BE2C (cell line): ENCODE results near the gene SGCG.
"Not testable (repeated sequence)": the region's sequence is repeated elsewhere in the genome, so short reads cannot be mapped to it uniquely, and the experiment has no call there.

Experiments
- DNase-seq: peaks from one replicate; pipeline ENCODE4 v3.0.0-alpha.2; 2020
- H3K27me3 ChIP-seq: fragments of 250-450 bp; sonication (Bioruptor Pico); 2 replicates; pipeline ENCODE4 v1.5.1; 2020; ENCODE audit warnings: mild to moderate bottlenecking
- H3K36me3 ChIP-seq: fragments of 250-450 bp; sonication (Bioruptor Pico); 2 replicates; pipeline ENCODE4 v1.5.1; 2020; ENCODE audit warnings: mild to moderate bottlenecking
- H3K4me1 ChIP-seq: fragments of 250-450 bp; sonication (Bioruptor Pico); 2 replicates; pipeline ENCODE4 v1.5.1; 2020
- H3K4me3 ChIP-seq: 2 replicates; pipeline ENCODE4 v1.5.1; 2011; ENCODE audit warnings: low read depth, low read length
- H3K9me3 ChIP-seq: fragments of 250-450 bp; sonication (Bioruptor Pico); 2 replicates; pipeline ENCODE4 v1.5.1; 2020
- CTCF ChIP-seq: IDR thresholded peaks from 2 replicates; pipeline ENCODE4 v1.5.1; 2012; ENCODE audit warnings: mild to moderate bottlenecking, low read depth, low read length

Gene SGCG

DNA sequence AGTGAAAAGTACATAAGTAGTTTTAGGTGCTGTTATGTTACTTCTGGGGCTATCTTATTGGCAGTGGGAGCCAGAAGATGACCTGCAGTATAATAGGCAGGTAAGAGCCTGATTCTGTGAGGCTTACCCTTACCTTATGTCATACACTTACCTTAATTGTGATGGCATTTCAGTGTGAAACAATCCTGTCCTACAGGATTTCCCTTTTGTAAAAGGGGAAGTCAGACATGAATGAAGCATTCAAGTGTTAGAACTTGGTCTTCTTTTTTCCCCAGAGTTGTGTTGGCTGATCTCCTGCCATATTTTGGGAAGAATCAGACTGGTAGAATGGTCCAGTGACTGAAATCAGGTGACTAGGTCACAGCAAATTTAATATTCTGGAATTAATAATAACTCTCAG is 55.2 kb downstream of the SGCG start:
- Histone ChIP-seq H3K4me3 (no peak overlapping the region), H3K27me3 (no peaks in the 10 kb centered on the region; the same call in 1 of the 2 replicates), H3K9me3 (no peaks in the 10 kb centered on the region), H3K36me3 (no peaks in the 10 kb centered on the region), H3K4me1 (no peaks in the 10 kb centered on the region)
- TF ChIP-seq CTCF, result no peak
- no peak for DNase-seq

GRCh38 chr13:23243066-23243465 is 62.3 kb downstream of the SGCG start:
- Histone ChIP-seq H3K27me3 (no peaks in the 10 kb centered on the region), H3K4me3 (no peak overlapping the region), H3K36me3 (no peaks in the 10 kb centered on the region), H3K9me3 (no peaks in the 10 kb centered on the region), H3K4me1 (no peaks in the 10 kb centered on the region)
- no peak for DNase-seq
- no peak for TF ChIP-seq CTCF

DNA sequence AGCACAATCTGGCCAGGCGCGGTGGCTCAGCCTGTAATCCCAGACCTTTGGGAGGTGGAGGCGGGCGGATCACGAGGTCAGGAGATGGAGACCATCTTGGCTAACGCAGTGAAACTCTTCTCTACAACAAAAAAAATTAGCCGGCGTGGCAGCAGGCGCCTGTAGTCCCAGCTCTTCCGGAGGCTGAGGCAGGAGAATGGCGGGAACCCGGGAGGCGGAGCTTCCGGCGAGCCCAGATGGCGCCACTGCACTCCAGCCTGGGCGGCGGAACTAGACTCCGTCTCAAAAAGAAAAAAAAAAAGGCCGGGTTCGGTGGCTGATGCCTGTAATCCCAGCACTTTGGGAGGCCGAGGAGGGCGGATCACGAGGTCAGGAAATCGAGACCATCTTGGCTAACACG is 67.6 kb downstream of the SGCG start:
- DNase-seq, H3K9me3 ChIP-seq, H3K4me1 ChIP-seq, H3K27me3 ChIP-seq, H3K4me3 ChIP-seq, H3K36me3 ChIP-seq: not testable (repeated sequence)

GRCh38 chr13:23254506-23254905 is 73.7 kb downstream of the SGCG start:
- H3K9me3 ChIP-seq, result no peaks in the 10 kb centered on the region
- no peaks in the 10 kb centered on the region for H3K36me3 ChIP-seq
- no peak overlapping the region for H3K4me3 ChIP-seq
- no peak for DNase-seq
- no peaks in the 10 kb centered on the region for H3K27me3 ChIP-seq
- H3K4me1 ChIP-seq, result no peaks in the 10 kb centered on the region
- no peak for TF ChIP-seq CTCF

DNA sequence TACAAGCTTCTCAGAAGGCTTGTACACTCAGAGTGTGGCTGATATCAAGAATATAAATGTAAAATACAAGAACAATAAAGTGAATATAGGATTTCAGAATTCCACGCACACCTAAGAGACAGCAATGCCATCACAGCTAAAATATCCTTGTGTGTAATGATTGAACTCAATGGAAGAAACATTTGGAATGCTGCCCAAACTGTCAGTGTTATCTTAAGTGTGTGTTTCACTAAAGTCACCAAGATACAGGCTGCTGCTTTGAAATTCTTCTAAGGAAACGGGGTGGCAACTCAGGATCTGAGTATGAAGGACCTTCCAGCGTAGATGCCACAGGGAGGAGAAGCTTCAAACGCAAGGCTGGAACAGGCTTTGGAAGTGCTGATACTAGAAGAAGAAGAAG is 86.8 kb downstream of the SGCG start:
- Histone ChIP-seq H3K27me3 (peaks cover 11% of the 10 kb centered on the region; the same call in 1 of the 2 replicates), H3K4me1 (no peaks in the 10 kb centered on the region), H3K9me3 (no peaks in the 10 kb centered on the region), H3K4me3 (no peak overlapping the region), H3K36me3 (no peaks in the 10 kb centered on the region)
- DNase-seq, result no peak
- TF ChIP-seq CTCF, result no peak

GRCh38 chr13:23268441-23268840 is 87.7 kb downstream of the SGCG start:
- H3K4me3 ChIP-seq, result no peak overlapping the region
- no peaks in the 10 kb centered on the region for H3K36me3 ChIP-seq
- H3K4me1 ChIP-seq, result no peaks in the 10 kb centered on the region
- TF ChIP-seq CTCF, result no peak
- H3K9me3 ChIP-seq, result no peaks in the 10 kb centered on the region
- peaks cover 14% of the 10 kb centered on the region; the same call in 1 of the 2 replicates for H3K27me3 ChIP-seq
- DNase-seq, result no peak

- Histone ChIP-seq H3K4me1 (no peaks in the 10 kb centered on the region), H3K4me3 (no peak overlapping the region), H3K27me3 (peaks cover 14% of the 10 kb centered on the region; the same call in 1 of the 2 replicates), H3K36me3 (no peaks in the 10 kb centered on the region), H3K9me3 (no peaks in the 10 kb centered on the region)
- no peak for TF ChIP-seq CTCF
- DNase-seq, result no peak
These were observed 90.6 kb downstream of the SGCG start for GRCh38 chr13:23271331-23271730.
